ENCODE measurements around the gene TUBA1B.
A peak's percentile ranks its signal among the peaks of the same experiment; 100 is the strongest.

Gene TUBA1B

GRCh38 chr12:49126852-49127763, 4.1 kb downstream of the TUBA1B start:
- DNase-seq, result no peak

GRCh38 chr12:49121047-49121696, 10.0 kb downstream of the TUBA1B start:
- no peak for DNase-seq

- DNase-seq, result no peak
Measured at GRCh38 chr12:49111206-49111605, 20.0 kb downstream of the TUBA1B start.

- DNase-seq, result peak; percentile 94
Measured at GRCh38 chr12:49110464-49111155, 20.6 kb downstream of the TUBA1B start, which contains the start of gene LMBR1L. TSS of gene LMBR1L (minus strand) at chr12:49110847. CDS start at chr12:49110555, 292 bp downstream.

- no peak for DNase-seq
Measured at GRCh38 chr12:49109641-49110463, 21.3 kb downstream of the TUBA1B start.

GRCh38 chr12:49108958-49109404, 22.2 kb downstream of the TUBA1B start:
- DNase-seq, result no peak

- no peak for DNase-seq
Measured at GRCh38 chr12:49105504-49106084, 25.6 kb downstream of the TUBA1B start.

- no peak for DNase-seq
Measured at GRCh38 chr12:49104822-49105221, 26.4 kb downstream of the TUBA1B start.

- no peak for DNase-seq
Measured at GRCh38 chr12:49100380-49100779, 30.8 kb downstream of the TUBA1B start.

GRCh38 chr12:49098703-49099102, 32.5 kb downstream of the TUBA1B start:
- DNase-seq, result no peak

- peak; percentile 7 for DNase-seq
Measured at GRCh38 chr12:49098035-49098451, 33.2 kb downstream of the TUBA1B start.

GRCh38 chr12:49097381-49097780, 33.8 kb downstream of the TUBA1B start:
- DNase-seq, result no peak

GRCh38 chr12:49094975-49095365, 36.2 kb downstream of the TUBA1B start:
- no peak for DNase-seq

GRCh38 chr12:49094160-49094974, 36.8 kb downstream of the TUBA1B start, which contains the start of gene DHH:
TSS of gene DHH (minus strand) at chr12:49094801. CDS start at chr12:49094512, 289 bp downstream.
- peak; percentile 41 for DNase-seq

- DNase-seq, result no peak
Measured at GRCh38 chr12:49093792-49094159, 37.4 kb downstream of the TUBA1B start.

- no peak for DNase-seq
Measured at GRCh38 chr12:49092816-49093406, 38.3 kb downstream of the TUBA1B start.

- no peak for DNase-seq
Measured at GRCh38 chr12:49092086-49092815, 38.9 kb downstream of the TUBA1B start.

- DNase-seq, result no peak
Measured at GRCh38 chr12:49091836-49092085, 39.4 kb downstream of the TUBA1B start.

GRCh38 chr12:49091056-49091835, 39.9 kb downstream of the TUBA1B start:
- DNase-seq, result no peak

Data from NCI-H1105 (cell line).